Measurements from ENCODE around the gene INPP4B. TPM values are rescaled to one million over a fixed set of nuclear protein-coding genes. Genes with fewer than 3 reads are reported as not detected.

The INPP4B gene
- total RNA-seq, 1 experiment from 2014 or later, result 53.7 TPM

DNA sequence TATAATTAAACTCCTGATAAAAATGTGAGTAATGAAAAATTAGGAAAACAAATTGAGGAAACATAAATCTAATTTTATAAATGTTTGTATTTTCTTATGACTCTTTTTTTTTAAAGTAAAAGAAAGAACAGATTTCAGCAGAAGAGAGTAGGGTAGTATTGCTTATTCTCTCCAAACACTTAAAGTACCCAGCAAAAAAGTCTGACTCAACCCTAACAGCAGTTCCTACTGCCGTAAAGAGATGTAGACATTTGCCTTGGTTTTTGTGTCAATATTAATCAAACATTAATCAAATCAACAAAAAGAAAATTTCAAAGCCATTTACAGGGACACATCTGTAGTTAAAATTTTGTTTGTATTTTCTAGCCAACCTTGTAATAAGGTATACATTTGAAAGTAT, 701.3 kb downstream of the INPP4B start:
- Histone ChIP-seq H3K27me3 (ENCODE audit: insufficient read depth, low read depth) (no peaks in the 10 kb centered on the region), H3K9me3 (ENCODE audit: insufficient read depth, low read depth) (no peaks in the 10 kb centered on the region), H2AFZ (no peak overlapping the region), H3K4me2 (no peak overlapping the region), H3K9me2 (ENCODE audit: insufficient read depth) (no peaks in the 10 kb centered on the region), H3F3A (ENCODE audit: insufficient read depth, low read depth) (no peaks in the 10 kb centered on the region), H3K4me3 (no peak overlapping the region), H3K4me1 (replicated peaks; ENCODE audit: insufficient read depth) (no peaks in the 10 kb centered on the region), H3K79me2 (ENCODE audit: low read depth) (no peaks in the 10 kb centered on the region), H4K20me1 (ENCODE audit: insufficient read depth) (no peaks in the 10 kb centered on the region), H3K27ac (0 out of 2 replicates have a peak overlapping the region, but pooled peaks have one; percentile 26), H3K36me3 (ENCODE audit: low read depth) (peaks cover 5% of the 10 kb centered on the region; the same call in 1 of the 2 replicates)
- CTCF ChIA-PET, result no interaction called here
- POLR2A ChIA-PET (ENCODE audit: unreplicated experiment), result no interaction called here
- no peak for TF ChIP-seq EZH2 (IDR thresholded peaks at IDR 0.05; ENCODE audit: low read depth)
- TF ChIP-seq, protein P1, sequence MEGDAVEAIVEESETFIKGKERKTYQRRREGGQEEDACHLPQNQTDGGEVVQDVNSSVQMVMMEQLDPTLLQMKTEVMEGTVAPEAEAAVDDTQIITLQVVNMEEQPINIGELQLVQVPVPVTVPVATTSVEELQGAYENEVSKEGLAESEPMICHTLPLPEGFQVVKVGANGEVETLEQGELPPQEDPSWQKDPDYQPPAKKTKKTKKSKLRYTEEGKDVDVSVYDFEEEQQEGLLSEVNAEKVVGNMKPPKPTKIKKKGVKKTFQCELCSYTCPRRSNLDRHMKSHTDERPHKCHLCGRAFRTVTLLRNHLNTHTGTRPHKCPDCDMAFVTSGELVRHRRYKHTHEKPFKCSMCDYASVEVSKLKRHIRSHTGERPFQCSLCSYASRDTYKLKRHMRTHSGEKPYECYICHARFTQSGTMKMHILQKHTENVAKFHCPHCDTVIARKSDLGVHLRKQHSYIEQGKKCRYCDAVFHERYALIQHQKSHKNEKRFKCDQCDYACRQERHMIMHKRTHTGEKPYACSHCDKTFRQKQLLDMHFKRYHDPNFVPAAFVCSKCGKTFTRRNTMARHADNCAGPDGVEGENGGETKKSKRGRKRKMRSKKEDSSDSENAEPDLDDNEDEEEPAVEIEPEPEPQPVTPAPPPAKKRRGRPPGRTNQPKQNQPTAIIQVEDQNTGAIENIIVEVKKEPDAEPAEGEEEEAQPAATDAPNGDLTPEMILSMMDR (conservative IDR thresholded peaks at IDR 0.05), result no peak
- DNase-seq, result no peak
- intact Hi-C loops (cut with micrococcal nuclease; ENCODE audit: unreplicated experiment), result no loop called here
- BruUV-seq (replicated peaks), result no TSS peak

DNA sequence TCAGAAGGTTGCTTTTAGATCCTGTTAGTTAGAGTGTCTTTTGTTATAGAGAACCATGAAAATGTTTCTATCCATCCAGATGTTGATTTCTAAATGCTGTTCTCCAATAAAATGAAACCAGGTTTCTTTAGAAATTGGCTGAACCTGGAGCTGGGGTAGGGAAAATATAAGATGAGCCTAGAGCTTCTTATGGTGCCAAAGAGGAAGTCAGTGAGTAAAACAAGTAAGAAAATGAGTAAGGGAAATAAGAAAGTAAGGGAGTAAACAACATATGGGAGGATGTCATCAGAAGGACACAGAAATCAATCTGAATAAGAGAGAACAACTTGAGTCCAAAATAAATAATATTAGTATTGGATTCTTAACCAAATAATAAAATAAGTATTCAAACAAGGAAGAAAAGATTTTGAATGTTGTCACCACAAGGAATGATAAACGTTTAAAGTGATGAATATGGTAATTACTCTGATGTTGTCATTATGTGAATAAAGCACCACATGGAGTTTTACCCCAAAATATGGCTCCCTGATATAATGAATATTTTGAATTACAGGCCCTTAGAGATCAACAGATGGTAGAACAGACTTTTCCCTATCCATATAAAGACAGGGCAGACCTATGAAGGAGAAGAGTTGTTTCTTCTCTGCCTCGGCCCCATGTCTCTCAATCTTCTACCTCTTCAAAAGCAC, 703.6 kb downstream of the INPP4B start:
- ChIA-PET CTCF (no interaction called here), POLR2A (ENCODE audit: unreplicated experiment) (no interaction called here)
- H3K9me2 ChIP-seq (ENCODE audit: insufficient read depth), result no peaks in the 10 kb centered on the region
- no peak for DNase-seq
- no peaks in the 10 kb centered on the region for H3K4me1 ChIP-seq (replicated peaks; ENCODE audit: insufficient read depth)
- no peak overlapping the region for H3K4me3 ChIP-seq
- no peaks in the 10 kb centered on the region for H3K79me2 ChIP-seq (ENCODE audit: low read depth)
- H3K9me3 ChIP-seq (ENCODE audit: insufficient read depth, low read depth), result no peaks in the 10 kb centered on the region
- H2AFZ ChIP-seq, result no peak overlapping the region
- intact Hi-C loops (cut with micrococcal nuclease; ENCODE audit: unreplicated experiment), result no loop called here
- no peaks in the 10 kb centered on the region for H3F3A ChIP-seq (ENCODE audit: insufficient read depth, low read depth)
- no TSS peak for BruUV-seq (replicated peaks)
- no peaks in the 10 kb centered on the region for H3K27me3 ChIP-seq (ENCODE audit: insufficient read depth, low read depth)
- H4K20me1 ChIP-seq (ENCODE audit: insufficient read depth), result no peaks in the 10 kb centered on the region
- no peak overlapping the region for H3K4me2 ChIP-seq
- H3K36me3 ChIP-seq (ENCODE audit: low read depth), result peaks cover 5% of the 10 kb centered on the region; the same call in 1 of the 2 replicates
- H3K27ac ChIP-seq, result no peak overlapping the region
- TF ChIP-seq, protein P1 (conservative IDR thresholded peaks at IDR 0.05), result no peak
- TF ChIP-seq EZH2 (IDR thresholded peaks at IDR 0.05; ENCODE audit: low read depth), result no peak

DNA sequence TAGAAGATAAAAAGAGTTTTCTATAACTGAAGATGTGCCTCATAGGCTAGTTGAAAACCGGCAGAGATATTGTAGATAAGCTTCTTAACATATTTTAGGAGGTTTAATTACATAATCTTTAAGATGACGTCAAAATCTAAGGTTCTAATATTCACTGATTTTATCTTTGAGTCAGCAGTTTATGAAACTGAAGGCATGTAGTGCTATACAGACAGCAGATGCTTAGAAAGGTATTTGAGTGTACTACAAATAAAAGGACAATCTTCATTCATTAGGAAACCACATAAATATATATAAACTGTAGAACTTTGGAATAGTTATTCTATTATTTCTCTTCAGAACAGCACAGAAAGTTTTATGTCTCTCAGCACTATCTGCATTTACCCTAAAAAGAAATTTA, 704.9 kb downstream of the INPP4B start:
- Histone ChIP-seq H3K9me3 (ENCODE audit: insufficient read depth, low read depth) (no peaks in the 10 kb centered on the region), H3K9me2 (ENCODE audit: insufficient read depth) (no peaks in the 10 kb centered on the region), H3K36me3 (ENCODE audit: low read depth) (peaks cover 5% of the 10 kb centered on the region; the same call in 1 of the 2 replicates), H3K4me1 (replicated peaks; ENCODE audit: insufficient read depth) (no peaks in the 10 kb centered on the region), H3K4me2 (no peak overlapping the region), H2AFZ (no peak overlapping the region), H3K27me3 (ENCODE audit: insufficient read depth, low read depth) (no peaks in the 10 kb centered on the region), H3K27ac (no peak overlapping the region), H3K4me3 (no peak overlapping the region), H3K79me2 (ENCODE audit: low read depth) (no peaks in the 10 kb centered on the region), H3F3A (ENCODE audit: insufficient read depth, low read depth) (no peaks in the 10 kb centered on the region), H4K20me1 (ENCODE audit: insufficient read depth) (no peaks in the 10 kb centered on the region)
- TF ChIP-seq, protein P1 (conservative IDR thresholded peaks at IDR 0.05), result no peak
- no peak for TF ChIP-seq EZH2 (IDR thresholded peaks at IDR 0.05; ENCODE audit: low read depth)
- BruUV-seq (replicated peaks), result no TSS peak
- intact Hi-C loops (cut with micrococcal nuclease; ENCODE audit: unreplicated experiment), result no loop called here
- ChIA-PET CTCF (no interaction called here), POLR2A (ENCODE audit: unreplicated experiment) (no interaction called here)
- no peak for DNase-seq
